Sciatic nerve (tissue), 2 donors: ENCODE data around the gene THRA. TPM values are rescaled to one million over a fixed set of nuclear protein-coding genes. Genes with fewer than 3 reads are reported as not detected.

Experiments used
- ATAC-seq: fragments of 200-7000 bp; cut with Tn5 transposase; one replicate; pipeline ENCODE4 v1.9.1; 2020; ENCODE audit warnings: mild to moderate bottlenecking, moderate library complexity
- DNase-seq: peaks from one replicate; pipeline ENCODE4 v3.0.0-alpha.2; 2020; ENCODE audit warnings: low spot score
- intact Hi-C: fragments of 100-400 bp; cut with DNase I; formaldehyde crosslinking; loops from one replicate; pipeline ENCODE4 v1.14.2; 2022
- total RNA-seq: library from RNA; stranded (reverse); fragmentation: NEBNext Ultra II Directional; extraction: Animal tissue kit (Norgen Biotek cat#: 25700); gene quantifications from one replicate; pipeline ENCODE4 v1.2.1, GENCODE V29; 2021
- donor health status: DM: no; HTN: no; CAD: no.
- donor health status: DM: no; HTN: no; CAD: no.

The THRA gene
- total RNA-seq, 1 donor from 2014 or later = 72.0 TPM

GRCh38 chr17:40061609-40062038, 1.1 kb upstream of the THRA start:
- intact Hi-C loops = no loop called here
- DNase-seq (no peak), ATAC-seq (no peak)

- intact Hi-C loops = no loop called here
- ATAC-seq = peak; percentile 4
- DNase-seq = peak; percentile 76
These were observed 514 bp downstream of the THRA start for GRCh38 chr17:40063187-40063771.

GRCh38 chr17:40063901-40064531, 1.3 kb downstream of the THRA start:
- ATAC-seq (no peak), DNase-seq (no peak)
- intact Hi-C loops = no loop called here

GRCh38 chr17:40064971-40065768, 2.4 kb downstream of the THRA start:
- intact Hi-C loops = no loop called here
- no peak for DNase-seq

GRCh38 chr17:40065769-40066510, 3.2 kb downstream of the THRA start:
- no peak for DNase-seq
- intact Hi-C loops = no loop called here
- ATAC-seq = no peak

More at GRCh38 chr17:40064971-40065768, 2.4 kb downstream of the THRA start:
- ATAC-seq = no peak

GRCh38 chr17:40067710-40068109, 4.9 kb downstream of the THRA start:
- DNase-seq (no peak), ATAC-seq (no peak)
- intact Hi-C loops = no loop called here

GRCh38 chr17:40068129-40068581, 5.4 kb downstream of the THRA start:
- intact Hi-C loops = no loop called here
- no peak for DNase-seq
- ATAC-seq = no peak

- intact Hi-C loops = no loop called here
- no peak for ATAC-seq
- DNase-seq = no peak
These were observed 5.8 kb downstream of the THRA start for GRCh38 chr17:40068584-40068916.

GRCh38 chr17:40068917-40069750, 6.4 kb downstream of the THRA start:
- intact Hi-C loops = no loop called here
- ATAC-seq = peak; percentile 85
- peak; percentile 96 for DNase-seq

GRCh38 chr17:40069751-40070708, 7.3 kb downstream of the THRA start:
- intact Hi-C loops = no loop called here
- no peak for ATAC-seq
- DNase-seq = no peak

GRCh38 chr17:40070709-40071312, 8.0 kb downstream of the THRA start:
- intact Hi-C loops = no loop called here
- ATAC-seq (no peak), DNase-seq (no peak)

- intact Hi-C loops = no loop called here
These were observed 8.7 kb downstream of the THRA start for GRCh38 chr17:40071313-40072039.

GRCh38 chr17:40072040-40072734, 9.4 kb downstream of the THRA start:
- DNase-seq = peak; percentile 88
- peak; percentile 7 for ATAC-seq
- intact Hi-C loops = no loop called here

More at GRCh38 chr17:40071313-40072039, 8.7 kb downstream of the THRA start:
- no peak for ATAC-seq
- DNase-seq = peak; percentile 85

- intact Hi-C loops = no loop called here
- ATAC-seq (peak; percentile 2), DNase-seq (no peak)
These were observed 10.1 kb downstream of the THRA start for GRCh38 chr17:40072735-40073346.

- ATAC-seq = no peak
- intact Hi-C loops = no loop called here
- no peak for DNase-seq
These were observed 10.8 kb downstream of the THRA start for GRCh38 chr17:40073454-40074174.
